IMR-90 (cell line): Measurements from ENCODE around the gene ZNF497. TPM values are rescaled to one million over a fixed set of nuclear protein-coding genes. Genes with fewer than 3 reads are reported as not detected.

Source experiments
- ATAC-seq: fragments of 200-7000 bp; cut with Tn5 transposase; 2 replicates; pipeline ENCODE4 v1.9.1; 2020; ENCODE audit warnings: low read depth, mild to moderate bottlenecking, moderate library complexity
- BruUV-seq: library from RNA; stranded (reverse); fragments of 400-500 nt; replicated peaks from 2 replicates; lab custom pipeline; 2021; lab: Mats Ljungman, UMichigan
- CTCF ChIA-PET: fragments of 300-600 bp; formaldehyde crosslinking; extraction: SDS; loops from one replicate; lab custom pipeline; 2021; ENCODE audit warnings: antibody characterized with exemption; lab: Yijun Ruan, JAX
- POLR2A ChIA-PET: fragments of 300-600 bp; sonication (Branson Sonifier 250); formaldehyde crosslinking; loops from one replicate; lab custom pipeline; 2022; ENCODE audit warnings: antibody characterized with exemption; ENCODE audit not compliant: unreplicated experiment; lab: Charles Lee
- DNase-seq: peaks from one replicate; pipeline ENCODE4 v3.0.0; 2013
- H2AFZ ChIP-seq: replicated peaks from 2 replicates; pipeline ENCODE3; 2013; ENCODE audit warnings: low read length, mild to moderate bottlenecking; ENCODE audit not compliant: poor library complexity
- H2AK5ac ChIP-seq: 2 replicates; pipeline ENCODE4 v1.6.1; 2013; ENCODE audit warnings: low read depth, low read length, inconsistent platforms
- H2AK9ac ChIP-seq: replicated peaks from 2 replicates; pipeline ENCODE3; 2013; ENCODE audit warnings: mild to moderate bottlenecking, low read depth, low read length, moderate library complexity; ENCODE audit not compliant: poor library complexity
- H2BK120ac ChIP-seq: 2 replicates; pipeline ENCODE4 v1.6.1; 2013; ENCODE audit warnings: low read depth, low read length, inconsistent platforms
- H2BK15ac ChIP-seq: 3 replicates; pipeline ENCODE4 v1.6.1; 2013; ENCODE audit warnings: low read depth, low read length, inconsistent platforms
- H2BK20ac ChIP-seq: 2 replicates; pipeline ENCODE4 v1.6.1; 2013; ENCODE audit warnings: low read depth, mild to moderate bottlenecking, inconsistent platforms, low read length, moderate library complexity
- H2BK5ac ChIP-seq: 2 replicates; pipeline ENCODE4 v1.6.1; 2013; ENCODE audit warnings: mild to moderate bottlenecking, low read depth, low read length, inconsistent platforms; ENCODE audit not compliant: poor library complexity, severe bottlenecking
- H3K14ac ChIP-seq: replicated peaks from 2 replicates; pipeline ENCODE4 v1.6.1; 2013; ENCODE audit warnings: low read depth, low read length, inconsistent platforms
- H3K18ac ChIP-seq: 2 replicates; pipeline ENCODE4 v1.6.1; 2013; ENCODE audit warnings: low read depth, low read length, control low read depth
- H3K23ac ChIP-seq: 2 replicates; pipeline ENCODE4 v1.6.1; 2013; ENCODE audit warnings: low read depth, low read length, inconsistent platforms
- H3K27ac ChIP-seq: 2 replicates; pipeline ENCODE4 v1.5.1; 2013; ENCODE audit warnings: mild to moderate bottlenecking, control low read depth, low read length; ENCODE audit not compliant: insufficient read depth
- H3K27me3 ChIP-seq: 2 replicates; pipeline ENCODE4 v1.6.1; 2013; ENCODE audit warnings: low read length; ENCODE audit not compliant: control insufficient read depth, insufficient read depth
- H3K36me3 ChIP-seq: 2 replicates; pipeline ENCODE4 v1.6.1; 2013; ENCODE audit warnings: low read length, mixed read lengths; ENCODE audit not compliant: control insufficient read depth, insufficient read depth
- H3K4ac ChIP-seq: 2 replicates; pipeline ENCODE4 v1.6.1; 2013; ENCODE audit warnings: low read depth, low read length, inconsistent platforms
- H3K4me1 ChIP-seq: 2 replicates; pipeline ENCODE4 v1.6.1; 2013; ENCODE audit warnings: low read length, mixed read lengths; ENCODE audit not compliant: control insufficient read depth, insufficient read depth
- H3K4me2 ChIP-seq: 2 replicates; pipeline ENCODE4 v1.6.1; 2013; ENCODE audit warnings: low read depth, mild to moderate bottlenecking, control low read depth, low read length, moderate library complexity
- H3K4me3 ChIP-seq: 2 replicates; pipeline ENCODE4 v1.5.1; 2013; ENCODE audit warnings: low read depth, mild to moderate bottlenecking, control low read depth, low read length, moderate library complexity; ENCODE audit not compliant: insufficient read depth
- H3K56ac ChIP-seq: 2 replicates; pipeline ENCODE4 v1.6.1; 2013; ENCODE audit warnings: low read length, inconsistent platforms; ENCODE audit not compliant: insufficient read depth; ENCODE audit errors: extremely low read depth
- H3K79me1 ChIP-seq, 2 experiments: 2 replicates each; pipeline ENCODE4 v1.6.1; 2013; ENCODE audit warnings: low read length in 2 of 2, inconsistent platforms in 1 of 2, low read depth in 1 of 2
- H3K9ac ChIP-seq: 2 replicates; pipeline ENCODE4 v1.6.1; 2013; ENCODE audit warnings: low read depth, low read length, control low read depth
- H3K9me1 ChIP-seq: 2 replicates; pipeline ENCODE4 v1.6.1; 2013; ENCODE audit warnings: low read length, inconsistent platforms; ENCODE audit not compliant: insufficient read depth
- H3K9me3 ChIP-seq: 2 replicates; pipeline ENCODE4 v1.6.1; 2013; ENCODE audit warnings: low read length; ENCODE audit not compliant: control insufficient read depth, insufficient read depth
- H4K20me1 ChIP-seq: 2 replicates; pipeline ENCODE4 v1.6.1; 2013; ENCODE audit warnings: low read length, inconsistent platforms; ENCODE audit not compliant: insufficient read depth
- H4K5ac ChIP-seq: 2 replicates; pipeline ENCODE4 v1.6.1; 2013; ENCODE audit warnings: mild to moderate bottlenecking, low read depth, low read length, control low read depth
- H4K8ac ChIP-seq, 2 experiments: 2 replicates each; pipeline ENCODE4 v1.6.1; 2013; ENCODE audit warnings: low read depth in 2 of 2, low read length in 2 of 2, control low read depth in 1 of 2, inconsistent platforms in 1 of 2
- H4K91ac ChIP-seq: 2 replicates; pipeline ENCODE4 v1.6.1; 2013; ENCODE audit warnings: low read depth, low read length, inconsistent platforms; ENCODE audit not compliant: insufficient read depth
- BHLHE40 ChIP-seq: fragments of 150-350 bp; IDR thresholded peaks from 2 replicates; pipeline ENCODE4 v1.6.1; 2016; ENCODE audit warnings: mild to moderate bottlenecking, low read depth, low read length
- CEBPB ChIP-seq: IDR thresholded peaks from 2 replicates; pipeline ENCODE4 v1.6.1; 2012; ENCODE audit warnings: low read depth, low read length, improper control_type of control experiment
- ELK1 ChIP-seq: fragments of 150-350 bp; IDR thresholded peaks from 2 replicates; pipeline ENCODE4 v1.6.1; 2016; ENCODE audit warnings: low read depth, mild to moderate bottlenecking, low read length, moderate library complexity, borderline replicate concordance
- FOS ChIP-seq: fragments of 150-350 bp; IDR thresholded peaks from 2 replicates; pipeline ENCODE4 v1.6.1; 2016; ENCODE audit warnings: low read depth, low read length
- MAFK ChIP-seq: IDR thresholded peaks from 2 replicates; pipeline ENCODE4 v1.6.1; 2012; ENCODE audit warnings: low read depth, low read length, improper control_type of control experiment
- MAZ ChIP-seq: IDR thresholded peaks from 2 replicates; pipeline ENCODE4 v1.6.1; 2012; ENCODE audit warnings: low read depth, mild to moderate bottlenecking, low read length, improper control_type of control experiment, moderate library complexity, borderline replicate concordance
- MXI1 ChIP-seq: IDR thresholded peaks from 2 replicates; pipeline ENCODE4 v1.6.1; 2012; ENCODE audit warnings: low read depth, mild to moderate bottlenecking, low read length, moderate library complexity, borderline replicate concordance
- NFE2L2 ChIP-seq: fragments of 150-350 bp; IDR thresholded peaks from 2 replicates; pipeline ENCODE4 v1.6.1; 2016; ENCODE audit warnings: low read depth, mild to moderate bottlenecking, low read length
- RAD21 ChIP-seq: IDR thresholded peaks from 2 replicates; pipeline ENCODE4 v1.6.1; 2012; ENCODE audit warnings: low read length, improper control_type of control experiment
- RCOR1 ChIP-seq: IDR thresholded peaks from 2 replicates; pipeline ENCODE4 v1.6.1; 2012; ENCODE audit warnings: mild to moderate bottlenecking, low read length, improper control_type of control experiment; ENCODE audit not compliant: insufficient replicate concordance
- RFX5 ChIP-seq: IDR thresholded peaks from 2 replicates; pipeline ENCODE4 v1.8.0; 2012; ENCODE audit warnings: low read depth, mild to moderate bottlenecking, low read length, moderate library complexity
- SMC3 ChIP-seq: fragments of 150-350 bp; IDR thresholded peaks from 2 replicates; pipeline ENCODE4 v1.6.1; 2016; ENCODE audit warnings: low read depth, mild to moderate bottlenecking, antibody characterized with exemption, low read length, moderate library complexity
- WGBS, 2 experiments: methylation state at CpG; one replicate each; pipeline versions ENCODE4 v1.1.5 to v1.1.7; 2013; ENCODE audit warnings: missing lambda C conversion rate in 2 of 2; ENCODE audit not compliant: insufficient read length in 1 of 2; ENCODE audit errors: extremely low coverage in 2 of 2; 5-methylcytosine and 5-hydroxymethylcytosine counted together
- dilution Hi-C: fragments of 300-500 bp; cut with HindIII; formaldehyde crosslinking; loops from one replicate; pipeline ENCODE4 v1.14.3; 2018; ENCODE audit warnings: low sequenced_read_pairs; ENCODE audit not compliant: unreplicated experiment
- in situ Hi-C: fragments of 300-500 bp; cut with MboI; formaldehyde crosslinking; loops from 3 replicates; pipeline ENCODE4 v1.14.3; 2019; ENCODE audit warnings: low sequenced_read_pairs, inconsistent platforms, mixed read lengths
- intact Hi-C: fragments of 100-400 bp; cut with micrococcal nuclease; formaldehyde crosslinking; loops from 2 replicates; pipeline ENCODE4 v1.10.0; 2022
- polyA plus RNA-seq, 3 experiments: library from polyadenylated mRNA; depleted of rRNA; stranded (reverse); fragments of >200 nt; gene quantifications; 2 replicates each; pipeline ENCODE4 v1.2.3, GENCODE V29; 2012; ENCODE audit warnings: low replicate concordance in 1 of 3
- total RNA-seq: library from RNA; depleted of rRNA; stranded (reverse); fragments of >200 nt; gene quantifications from 2 replicates; pipeline ENCODE4 v1.2.3, GENCODE V29; 2012
- TF ChIP-seq, protein P1 (sequence below): conservative IDR thresholded peaks from 2 replicates; pipeline ENCODE4 v1.5.1; 2012; ENCODE audit warnings: mild to moderate bottlenecking, low read depth, low read length, improper control_type of control experiment
- TF ChIP-seq, protein P2 (sequence below): fragments of 150-350 bp; IDR thresholded peaks from 2 replicates; pipeline ENCODE4 v1.6.1; 2017; ENCODE audit warnings: mild to moderate bottlenecking, antibody characterized with exemption, low read length, low read depth

The ZNF497 gene
- total and polyA plus RNA-seq, 2 of the 4 experiments (the other 2 are of a cell fraction) = 0.18 to 0.24 TPM

DNA sequence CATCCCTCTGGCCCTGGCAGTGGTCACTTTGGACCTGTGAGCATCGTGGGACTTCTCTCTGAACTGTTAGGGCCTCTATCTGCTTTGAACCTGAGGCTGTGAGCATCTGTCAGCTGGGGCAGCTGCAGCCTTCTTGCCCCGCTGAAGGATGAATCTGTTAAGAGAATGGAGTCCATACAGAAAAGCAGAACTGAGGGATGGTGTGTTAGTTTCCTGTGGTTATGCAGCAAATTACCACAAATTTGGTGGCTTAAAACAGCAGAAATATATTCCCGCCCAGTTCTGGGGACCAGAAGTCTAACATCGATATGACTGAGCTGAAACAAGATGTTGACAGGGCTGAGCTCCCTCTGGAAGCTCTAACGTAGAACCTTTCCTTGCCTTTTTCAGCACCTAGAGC, 1.6 kb upstream of the ZNF497 start:
- no peak overlapping the region for H3K14ac ChIP-seq

More for the DNA sequence above, 1.6 kb upstream of the ZNF497 start:
- POLR2A ChIA-PET = no interaction called here
- no TSS peak for BruUV-seq
- Histone ChIP-seq H2AFZ (peak overlapping the region; percentile 23), H3K9ac (no peak overlapping the region), H4K20me1 (no peaks in the 10 kb centered on the region), H3K27me3 (no peaks in the 10 kb centered on the region), H3K4me3 (no peak overlapping the region), H2AK9ac (no peak overlapping the region), H2BK20ac (no peak overlapping the region), H3K18ac (no peak overlapping the region), H3K79me1 (peaks cover 0 to 3% of the 10 kb centered on the region in 2 experiments; a peak in 2 of 4 replicates), H3K36me3 (no peaks in the 10 kb centered on the region), H3K4me2 (no peak overlapping the region), H4K5ac (no peak overlapping the region), H3K56ac (no peak overlapping the region), H3K23ac (no peak overlapping the region), H3K4ac (no peak overlapping the region), H2BK5ac (no peak overlapping the region), H2BK120ac (no peak overlapping the region), H4K8ac (no peak overlapping the region), H2AK5ac (0 out of 2 replicates have a peak overlapping the region, but pooled peaks have one; percentile 4), H3K9me3 (peaks cover 3% of the 10 kb centered on the region; the same call in 1 of the 2 replicates), H4K91ac (no peak overlapping the region), H3K27ac (no peak overlapping the region), H3K9me1 (peaks cover 3% of the 10 kb centered on the region; the same call in 1 of the 2 replicates), H2BK15ac (no peak overlapping the region), H3K4me1 (peaks cover 3% of the 10 kb centered on the region)
- dilution Hi-C loops (no loop called here), intact Hi-C loops (no loop called here), in situ Hi-C loops (no loop called here)
- WGBS, 2 experiments = 100% methylated on average over 2 of the region's 5 CpGs; no CpG with 5 or more reads in 1 of the 2 experiments
- DNase-seq (no peak), ATAC-seq (no peak)
- CTCF ChIA-PET = interaction anchor here (0.6 to 1.4 kb wide), 2 partner anchors 9 to 27 kb away, joined by 3 read pairs; no protein-coding TSS in a partner anchor
- TF ChIP-seq MAFK (no peak), RFX5 (no peak), RAD21 (no peak), SMC3 (no peak), NFE2L2 (no peak), FOS (no peak), RCOR1 (no peak), CEBPB (no peak), MAZ (no peak), MXI1 (no peak), BHLHE40 (no peak), ELK1 (no peak)
- TF ChIP-seq, protein P1, sequence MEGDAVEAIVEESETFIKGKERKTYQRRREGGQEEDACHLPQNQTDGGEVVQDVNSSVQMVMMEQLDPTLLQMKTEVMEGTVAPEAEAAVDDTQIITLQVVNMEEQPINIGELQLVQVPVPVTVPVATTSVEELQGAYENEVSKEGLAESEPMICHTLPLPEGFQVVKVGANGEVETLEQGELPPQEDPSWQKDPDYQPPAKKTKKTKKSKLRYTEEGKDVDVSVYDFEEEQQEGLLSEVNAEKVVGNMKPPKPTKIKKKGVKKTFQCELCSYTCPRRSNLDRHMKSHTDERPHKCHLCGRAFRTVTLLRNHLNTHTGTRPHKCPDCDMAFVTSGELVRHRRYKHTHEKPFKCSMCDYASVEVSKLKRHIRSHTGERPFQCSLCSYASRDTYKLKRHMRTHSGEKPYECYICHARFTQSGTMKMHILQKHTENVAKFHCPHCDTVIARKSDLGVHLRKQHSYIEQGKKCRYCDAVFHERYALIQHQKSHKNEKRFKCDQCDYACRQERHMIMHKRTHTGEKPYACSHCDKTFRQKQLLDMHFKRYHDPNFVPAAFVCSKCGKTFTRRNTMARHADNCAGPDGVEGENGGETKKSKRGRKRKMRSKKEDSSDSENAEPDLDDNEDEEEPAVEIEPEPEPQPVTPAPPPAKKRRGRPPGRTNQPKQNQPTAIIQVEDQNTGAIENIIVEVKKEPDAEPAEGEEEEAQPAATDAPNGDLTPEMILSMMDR = no peak
- TF ChIP-seq, protein P2, sequence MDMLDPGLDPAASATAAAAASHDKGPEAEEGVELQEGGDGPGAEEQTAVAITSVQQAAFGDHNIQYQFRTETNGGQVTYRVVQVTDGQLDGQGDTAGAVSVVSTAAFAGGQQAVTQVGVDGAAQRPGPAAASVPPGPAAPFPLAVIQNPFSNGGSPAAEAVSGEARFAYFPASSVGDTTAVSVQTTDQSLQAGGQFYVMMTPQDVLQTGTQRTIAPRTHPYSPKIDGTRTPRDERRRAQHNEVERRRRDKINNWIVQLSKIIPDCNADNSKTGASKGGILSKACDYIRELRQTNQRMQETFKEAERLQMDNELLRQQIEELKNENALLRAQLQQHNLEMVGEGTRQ = no peak
